HEK293T (cell line): ENCODE results near the gene DNAH1.
A peak's percentile ranks its signal among the peaks of the same experiment; 100 is the strongest.

ENCODE experiments used
- CTCF ChIA-PET: fragments of 350-600 bp; formaldehyde crosslinking; extraction: SDS; loops from one replicate; lab custom pipeline; 2021; ENCODE audit warnings: antibody characterized with exemption, inconsistent platforms; lab: Yijun Ruan, JAX
- POLR2A ChIA-PET: fragments of 350-600 bp; formaldehyde crosslinking; extraction: SDS; loops from one replicate; lab custom pipeline; 2020; ENCODE audit warnings: antibody characterized with exemption, inconsistent platforms; lab: Yijun Ruan, JAX
- DNase-seq: peaks from one replicate; pipeline ENCODE4 v3.0.0; 2012; ENCODE audit warnings: mixed read lengths; ENCODE audit errors: extremely low spot score
- ARNT ChIP-seq: fragments of 450-650 bp; IDR thresholded peaks from 2 replicates; pipeline ENCODE4 v1.6.1; 2017; ENCODE audit warnings: mild to moderate bottlenecking
- BHLHE40 ChIP-seq: fragments of 450-650 bp; IDR thresholded peaks from 2 replicates; pipeline ENCODE4 v1.6.1; 2016; ENCODE audit warnings: mild to moderate bottlenecking, moderate library complexity, borderline replicate concordance
- CTBP1 ChIP-seq: fragments of 450-650 bp; IDR thresholded peaks from 2 replicates; pipeline ENCODE4 v1.6.1; 2016; ENCODE audit warnings: borderline replicate concordance
- ELF4 ChIP-seq: fragments of 450-650 bp; IDR thresholded peaks from 2 replicates; pipeline ENCODE4 v1.6.1; 2017; ENCODE audit warnings: antibody characterized with exemption
- FOXA1 ChIP-seq: fragments of 450-650 bp; IDR thresholded peaks from 2 replicates; pipeline ENCODE4 v1.6.1; 2016; ENCODE audit warnings: mild to moderate bottlenecking
- FOXK2 ChIP-seq: fragments of 450-650 bp; IDR thresholded peaks from 2 replicates; pipeline ENCODE4 v1.6.1; 2016; ENCODE audit warnings: mild to moderate bottlenecking
- FOXM1 ChIP-seq: fragments of 450-650 bp; IDR thresholded peaks from 2 replicates; pipeline ENCODE4 v1.6.1; 2017; ENCODE audit warnings: mild to moderate bottlenecking, borderline replicate concordance
- HDGF ChIP-seq: fragments of 450-650 bp; IDR thresholded peaks from 2 replicates; pipeline ENCODE4 v1.6.1; 2017; ENCODE audit warnings: antibody characterized with exemption, borderline replicate concordance
- L3MBTL2 ChIP-seq: fragments of 450-650 bp; conservative IDR thresholded peaks from 2 replicates; pipeline ENCODE4 v1.6.1; 2016; ENCODE audit warnings: mild to moderate bottlenecking
- LEF1 ChIP-seq: fragments of 450-650 bp; IDR thresholded peaks from 2 replicates; pipeline ENCODE4 v1.6.1; 2017; ENCODE audit warnings: mild to moderate bottlenecking, borderline replicate concordance
- NFRKB ChIP-seq: fragments of 450-650 bp; IDR thresholded peaks from 2 replicates; pipeline ENCODE4 v1.6.1; 2016; ENCODE audit warnings: mild to moderate bottlenecking, moderate library complexity
- PKNOX1 ChIP-seq: fragments of 450-650 bp; IDR thresholded peaks from 2 replicates; pipeline ENCODE4 v1.6.1; 2016
- SP1 ChIP-seq: fragments of 450-650 bp; IDR thresholded peaks from 2 replicates; pipeline ENCODE4 v1.6.1; 2017
- SUZ12 ChIP-seq: fragments of 450-650 bp; IDR thresholded peaks from 2 replicates; pipeline ENCODE4 v1.6.1; 2016; ENCODE audit warnings: mild to moderate bottlenecking
- TARDBP ChIP-seq: fragments of 450-650 bp; IDR thresholded peaks from 2 replicates; pipeline ENCODE4 v1.6.1; 2016
- ZNF384 ChIP-seq: fragments of 450-650 bp; IDR thresholded peaks from 2 replicates; pipeline ENCODE4 v1.6.1; 2016

Gene DNAH1

GRCh38 chr3:52420388-52420787, 104.3 kb downstream of the DNAH1 start:
- CTCF ChIA-PET = interaction anchor here (0.6 kb wide), 1 partner anchor 747 kb away, joined by 4 read pairs; no protein-coding TSS in a partner anchor
- no peak for DNase-seq
- POLR2A ChIA-PET = no interaction called here

GRCh38 chr3:52422669-52423068, 106.5 kb downstream of the DNAH1 start:
- ChIA-PET CTCF (no interaction called here), POLR2A (no interaction called here)
- TF ChIP-seq PKNOX1 (no peak), SP1 (no peak), ARNT (no peak), FOXA1 (no peak), FOXK2 (no peak), ZNF384 (no peak), BHLHE40 (no peak), TARDBP (no peak), FOXM1 (no peak)
- no peak for DNase-seq

More at GRCh38 chr3:52420388-52420787, 104.3 kb downstream of the DNAH1 start:
- TF ChIP-seq FOXA1 (no peak), FOXK2 (no peak), PKNOX1 (no peak), LEF1 (no peak), SUZ12 (no peak), ARNT (no peak), NFRKB (no peak), ZNF384 (no peak), HDGF (no peak), FOXM1 (no peak), CTBP1 (no peak), SP1 (no peak), ELF4 (no peak), L3MBTL2 (no peak), BHLHE40 (no peak), TARDBP (no peak)

- DNase-seq = no peak
- ChIA-PET POLR2A (interaction anchor here (0.5 kb wide), 1 partner anchor 16 kb away, joined by 3 read pairs; no protein-coding TSS in a partner anchor), CTCF (no interaction called here)
- no peak for TF ChIP-seq ZNF384
- no peak for TF ChIP-seq ARNT
- TF ChIP-seq FOXM1 = no peak
- TF ChIP-seq CTBP1 = no peak
- TF ChIP-seq PKNOX1 = no peak
- no peak for TF ChIP-seq TARDBP
- TF ChIP-seq SP1 = no peak
- no peak for TF ChIP-seq L3MBTL2
- no peak for TF ChIP-seq BHLHE40
- no peak for TF ChIP-seq LEF1
- TF ChIP-seq SUZ12 = no peak
- TF ChIP-seq ELF4 = no peak
- TF ChIP-seq FOXK2 = no peak
- no peak for TF ChIP-seq NFRKB
- no peak for TF ChIP-seq FOXA1
Observed at GRCh38 chr3:52423173-52423572, 107.1 kb downstream of the DNAH1 start.

GRCh38 chr3:52428151-52429005, 112.3 kb downstream of the DNAH1 start:
- DNase-seq = peak; percentile 69
- ChIA-PET CTCF (interaction anchor here (1.0 to 4.9 kb wide), 3 partner anchors 17 to 22 kb away, joined by 3 to 35 read pairs (median 6); partner anchors contain the start of gene SEMA3G), POLR2A (interaction anchor here (1.9 kb wide), 1 partner anchor 20 kb away, joined by 4 read pairs; no protein-coding TSS in a partner anchor)
- TF ChIP-seq FOXA1 (no peak), FOXK2 (no peak), SP1 (no peak), PKNOX1 (no peak), FOXM1 (no peak), ZNF384 (no peak), L3MBTL2 (no peak), BHLHE40 (no peak), CTBP1 (no peak), NFRKB (no peak), HDGF (no peak), ELF4 (no peak), SUZ12 (no peak), ARNT (no peak), TARDBP (no peak), LEF1 (no peak)

- no peak for DNase-seq
- TF ChIP-seq TARDBP = no peak
- TF ChIP-seq CTBP1 = no peak
- TF ChIP-seq FOXA1 = no peak
- TF ChIP-seq LEF1 = no peak
- no peak for TF ChIP-seq BHLHE40
- TF ChIP-seq HDGF = no peak
- no peak for TF ChIP-seq L3MBTL2
- no peak for TF ChIP-seq PKNOX1
- no peak for TF ChIP-seq ZNF384
- no peak for TF ChIP-seq FOXM1
- no peak for TF ChIP-seq SP1
- no peak for TF ChIP-seq SUZ12
- no peak for TF ChIP-seq FOXK2
- TF ChIP-seq ELF4 = no peak
- no peak for TF ChIP-seq ARNT
- TF ChIP-seq NFRKB = no peak
- ChIA-PET POLR2A (interaction anchor here (1.9 kb wide), 1 partner anchor 19 kb away, joined by 4 read pairs; no protein-coding TSS in a partner anchor), CTCF (interaction anchor here (1.4 to 4.9 kb wide), 2 partner anchors 19 to 22 kb away, joined by 6 to 35 read pairs; no protein-coding TSS in a partner anchor)
Observed at GRCh38 chr3:52429031-52429430, 112.9 kb downstream of the DNAH1 start.
